ENCODE data around the gene SEMA4G. TPM values are rescaled to one million over a fixed set of nuclear protein-coding genes. Genes with fewer than 3 reads are reported as not detected.

The SEMA4G gene
- 5.0 TPM for total RNA-seq

- no peak for DNase-seq (ENCODE audit: low spot score)
These were observed at the start of gene SEMA4G for GRCh38 chr10:100969187-100970075. TSS of gene SEMA4G (plus strand) at chr10:100969504. CDS start at chr10:100972913, 3,409 bp downstream.

GRCh38 chr10:100923580-100923979 is 45.7 kb upstream of the SEMA4G start:
- DNase-seq (ENCODE audit: low spot score) = no peak

GRCh38 chr10:100927266-100927665 is 42.0 kb upstream of the SEMA4G start:
- DNase-seq (ENCODE audit: low spot score) = no peak

GRCh38 chr10:100928039-100928438 is 41.3 kb upstream of the SEMA4G start:
- DNase-seq (ENCODE audit: low spot score) = no peak

- no peak for DNase-seq (ENCODE audit: low spot score)
These were observed 38.9 kb upstream of the SEMA4G start for GRCh38 chr10:100930368-100930767.

GRCh38 chr10:100934084-100934659 is 35.1 kb upstream of the SEMA4G start:
- no peak for DNase-seq (ENCODE audit: low spot score)

- no peak for DNase-seq (ENCODE audit: low spot score)
These were observed 29.4 kb upstream of the SEMA4G start for GRCh38 chr10:100939763-100940344.

- no peak for DNase-seq (ENCODE audit: low spot score)
These were observed 27.1 kb upstream of the SEMA4G start for GRCh38 chr10:100942229-100942628.

- no peak for DNase-seq (ENCODE audit: low spot score)
These were observed 25.8 kb upstream of the SEMA4G start for GRCh38 chr10:100943508-100943907.

GRCh38 chr10:100945754-100946153 is 23.6 kb upstream of the SEMA4G start:
- DNase-seq (ENCODE audit: low spot score) = no peak

GRCh38 chr10:100948916-100949315 is 20.4 kb upstream of the SEMA4G start:
- DNase-seq (ENCODE audit: low spot score) = no peak

- no peak for DNase-seq (ENCODE audit: low spot score)
These were observed 9.1 kb upstream of the SEMA4G start for GRCh38 chr10:100960251-100960650.

GRCh38 chr10:100962351-100963080 is 6.8 kb upstream of the SEMA4G start:
- no peak for DNase-seq (ENCODE audit: low spot score)

- DNase-seq (ENCODE audit: low spot score) = no peak
These were observed 5.5 kb upstream of the SEMA4G start for GRCh38 chr10:100963826-100964225.

- DNase-seq (ENCODE audit: low spot score) = no peak
These were observed 3.5 kb upstream of the SEMA4G start for GRCh38 chr10:100965820-100966219.

- no peak for DNase-seq (ENCODE audit: low spot score)
These were observed 2.4 kb upstream of the SEMA4G start for GRCh38 chr10:100966887-100967286.

GRCh38 chr10:100967332-100967731 is 2.0 kb upstream of the SEMA4G start:
- no peak for DNase-seq (ENCODE audit: low spot score)

GRCh38 chr10:100968062-100968736 is 1.1 kb upstream of the SEMA4G start:
- no peak for DNase-seq (ENCODE audit: low spot score)

- no peak for DNase-seq (ENCODE audit: low spot score)
These were observed 479 bp upstream of the SEMA4G start for GRCh38 chr10:100968863-100969186.

- DNase-seq (ENCODE audit: low spot score) = no peak
These were observed 991 bp downstream of the SEMA4G start for GRCh38 chr10:100970076-100970913.

Data from ureter (tissue), 1 donor.